Activated CD8-positive, alpha-beta memory T cell treated with anti-CD3 and anti-CD28 coated beads for 36 hours (primary cell): Measurements from ENCODE around the gene YIPF5. TPM values are rescaled to one million over a fixed set of nuclear protein-coding genes. Genes with fewer than 3 reads are reported as not detected.

Experiments
- CTCF ChIA-PET: fragments of 350-600 bp; sonication (Branson Sonifier 250); formaldehyde crosslinking; loops from one replicate; lab custom pipeline; 2021; ENCODE audit warnings: antibody characterized with exemption; lab: Charles Lee
- POLR2A ChIA-PET: fragments of 350-600 bp; sonication (Branson Sonifier 250); formaldehyde crosslinking; loops from one replicate; lab custom pipeline; 2021; ENCODE audit warnings: antibody characterized with exemption; lab: Charles Lee
- total RNA-seq, 2 experiments: library from RNA; stranded (reverse); gene quantifications; one replicate each; pipeline ENCODE4 v1.2.3, GENCODE V29; 2021

The YIPF5 gene
- total RNA-seq, 2 experiments from 2014 or later = 39.5 to 41.2 TPM

- POLR2A ChIA-PET = interaction anchor here (0.5 to 1.3 kb wide), 3 partner anchors 8 to 973 kb away, joined by 3 to 8 read pairs (median 4); partner anchors contain the start of genes KCTD16 and YIPF5
Observed at GRCh38 chr5:144189800-144190429, 19.5 kb upstream of the YIPF5 start.

GRCh38 chr5:144187699-144188294 is 17.3 kb upstream of the YIPF5 start:
- POLR2A ChIA-PET = interaction anchor here (1.9 kb wide), 1 partner anchor 17 kb away, joined by 5 read pairs; the partner anchor contains the start of genes KCTD16 and YIPF5
- CTCF ChIA-PET = interaction anchor here (0.6 to 2.3 kb wide), 2 partner anchors 10 to 907 kb away, joined by 3 to 6 read pairs; no protein-coding TSS in a partner anchor

More at GRCh38 chr5:144189800-144190429, 19.5 kb upstream of the YIPF5 start:
- CTCF ChIA-PET = interaction anchor here (1.2 kb wide), 1 partner anchor 19 kb away, joined by 3 read pairs; the partner anchor contains the start of genes KCTD16 and YIPF5

GRCh38 chr5:144183254-144183889 is 12.9 kb upstream of the YIPF5 start:
- POLR2A ChIA-PET = no interaction called here
- CTCF ChIA-PET = interaction anchor here (0.9 kb wide), 1 partner anchor 13 kb away, joined by 4 read pairs; the partner anchor contains the start of genes KCTD16 and YIPF5

- POLR2A ChIA-PET = no interaction called here
- CTCF ChIA-PET = no interaction called here
Observed at GRCh38 chr5:144179226-144179625, 8.8 kb upstream of the YIPF5 start.

- CTCF ChIA-PET = interaction anchor here (1.0 kb wide), 1 partner anchor 9 kb away, joined by 6 read pairs; no protein-coding TSS in a partner anchor
- POLR2A ChIA-PET = no interaction called here
Observed at GRCh38 chr5:144177548-144177947, 7.1 kb upstream of the YIPF5 start.

GRCh38 chr5:144173766-144174165 is 3.3 kb upstream of the YIPF5 start:
- ChIA-PET CTCF (no interaction called here), POLR2A (no interaction called here)

GRCh38 chr5:144169904-144170275 is 569 bp downstream of the YIPF5 start:
- ChIA-PET POLR2A (interaction anchor here (1.5 kb wide), 1 partner anchor 20 kb away, joined by 8 read pairs; no protein-coding TSS in a partner anchor), CTCF (interaction anchor here (1.6 to 1.7 kb wide), 2 partner anchors 14 to 1167 kb away, joined by 3 to 4 read pairs; no protein-coding TSS in a partner anchor)

- POLR2A ChIA-PET = no interaction called here
- CTCF ChIA-PET = no interaction called here
Observed at GRCh38 chr5:144167998-144168397, 2.5 kb downstream of the YIPF5 start.

GRCh38 chr5:144166696-144167095 is 3.8 kb downstream of the YIPF5 start:
- CTCF ChIA-PET = no interaction called here
- POLR2A ChIA-PET = no interaction called here

GRCh38 chr5:144162686-144163085 is 7.8 kb downstream of the YIPF5 start:
- CTCF ChIA-PET = interaction anchor here (0.6 kb wide), 1 partner anchor 98 kb away, joined by 3 read pairs; no protein-coding TSS in a partner anchor
- POLR2A ChIA-PET = no interaction called here

GRCh38 chr5:144156767-144157171 is 13.7 kb downstream of the YIPF5 start:
- CTCF ChIA-PET = no interaction called here
- POLR2A ChIA-PET = no interaction called here

GRCh38 chr5:144151026-144151425 is 19.4 kb downstream of the YIPF5 start:
- POLR2A ChIA-PET = no interaction called here
- CTCF ChIA-PET = no interaction called here

GRCh38 chr5:144144956-144145751 is 25.3 kb downstream of the YIPF5 start:
- ChIA-PET POLR2A (no interaction called here), CTCF (no interaction called here)

- CTCF ChIA-PET = interaction anchor here (2.1 kb wide), 1 partner anchor 10 kb away, joined by 9 read pairs; no protein-coding TSS in a partner anchor
- POLR2A ChIA-PET = no interaction called here
Observed at GRCh38 chr5:144143625-144144024, 26.8 kb downstream of the YIPF5 start.

GRCh38 chr5:144142824-144143162 is 27.7 kb downstream of the YIPF5 start:
- ChIA-PET POLR2A (no interaction called here), CTCF (interaction anchor here (0.6 to 2.1 kb wide), 2 partner anchors 10 to 11 kb away, joined by 3 to 9 read pairs; no protein-coding TSS in a partner anchor)

- ChIA-PET CTCF (interaction anchor here (0.6 to 2.1 kb wide), 2 partner anchors 9 to 11 kb away, joined by 3 to 9 read pairs; no protein-coding TSS in a partner anchor), POLR2A (no interaction called here)
Observed at GRCh38 chr5:144142139-144142823, 28.2 kb downstream of the YIPF5 start.

GRCh38 chr5:144141585-144141984 is 28.9 kb downstream of the YIPF5 start:
- POLR2A ChIA-PET = no interaction called here
- CTCF ChIA-PET = interaction anchor here (2.1 kb wide), 1 partner anchor 8 kb away, joined by 9 read pairs; no protein-coding TSS in a partner anchor

- ChIA-PET CTCF (no interaction called here), POLR2A (no interaction called here)
Observed at GRCh38 chr5:144139586-144139985, 30.9 kb downstream of the YIPF5 start.
